Lung (tissue), 12 donors: Measurements from ENCODE around the gene SPPL2A. TPM values are rescaled to one million over a fixed set of nuclear protein-coding genes. Genes with fewer than 3 reads are reported as not detected.

ENCODE experiments used
- ATAC-seq: fragments of 200-7000 bp; cut with Tn5 transposase; one replicate; pipeline ENCODE4 v1.9.1; 2020; ENCODE audit warnings: moderate number of reproducible peaks; ENCODE audit not compliant: insufficient read depth, low FRiP score
- DNase-seq, 3 donors: peaks; one replicate each; pipeline ENCODE4 v3.0.0-alpha.2; 2013 to 2017
- H3K27ac ChIP-seq, 2 donors: one replicate each; pipeline ENCODE4 v1.5.1; 2013; ENCODE audit warnings: mild to moderate bottlenecking in 2 of 2, moderate library complexity in 2 of 2, control low read depth in 1 of 2, inconsistent platforms in 1 of 2, low read depth in 1 of 2, low read length in 1 of 2
- H3K27me3 ChIP-seq, 3 donors: one replicate each; pipeline ENCODE4 v1.5.1; 2013; ENCODE audit warnings: low read length in 2 of 3; ENCODE audit not compliant: control insufficient read depth in 3 of 3, insufficient read depth in 3 of 3
- H3K36me3 ChIP-seq, 4 donors: one replicate each; pipeline ENCODE4 v1.5.1; 2013; ENCODE audit warnings: low read length in 4 of 4, mild to moderate bottlenecking in 1 of 4, moderate library complexity in 1 of 4; ENCODE audit not compliant: control insufficient read depth in 4 of 4, insufficient read depth in 4 of 4
- H3K4me1 ChIP-seq, 5 donors: one replicate each; pipeline ENCODE4 v1.5.1; 2013; ENCODE audit warnings: low read length in 5 of 5, mild to moderate bottlenecking in 2 of 5, moderate library complexity in 1 of 5; ENCODE audit not compliant: control insufficient read depth in 5 of 5, insufficient read depth in 5 of 5
- H3K4me3 ChIP-seq: one replicate; pipeline ENCODE4 v1.5.1; 2013; ENCODE audit warnings: mild to moderate bottlenecking, control low read depth, moderate library complexity
- H3K9ac ChIP-seq, 2 donors: one replicate each; pipeline ENCODE4 v1.5.1; 2013; ENCODE audit warnings: low read length in 2 of 2, control low read depth in 1 of 2; ENCODE audit not compliant: insufficient read depth in 1 of 2
- H3K9me3 ChIP-seq, 4 donors: one replicate each; pipeline ENCODE4 v1.5.1; 2013; ENCODE audit warnings: low read length in 3 of 4, mild to moderate bottlenecking in 1 of 4, moderate library complexity in 1 of 4; ENCODE audit not compliant: control insufficient read depth in 4 of 4, insufficient read depth in 3 of 4
- CTCF ChIP-seq: IDR thresholded peaks from 2 replicates; pipeline ENCODE4 v1.5.1; 2012; ENCODE audit warnings: mild to moderate bottlenecking; ENCODE audit errors: control extremely low read depth, extremely low read depth
- WGBS, 2 donors: extraction: QIAGEN DNeasy Blood & Tissue Kit; methylation state at CpG; one replicate each; pipeline ENCODE4 v1.1.7; 2013; 5-methylcytosine and 5-hydroxymethylcytosine counted together
- polyA plus RNA-seq, 2 donors: library from polyadenylated mRNA; stranded (reverse); fragments of 200-250 nt; gene quantifications; one replicate each; pipeline ENCODE4 v1.2.1, GENCODE V29; 2013
- total RNA-seq, 2 donors: library from RNA; depleted of rRNA in 1 of 2; stranded (reverse); fragments of >200 nt in 1 of 2; gene quantifications; one replicate each; pipeline ENCODE4 v1.2.1, GENCODE V29; 2014 to 2021
- donor health status: control.
- donor health status: control.
- donor health status: Bipolar disorder and iron deficiency.
- donor health status: healthy.
- donor health status: DM: yes; HTN: yes; CAD: no.

SPPL2A gene
- total and polyA plus RNA-seq, 4 donors = 36.3 to 147 (median 124) TPM

- no peak overlapping the region for H3K9ac ChIP-seq
- 69 to 83% methylated on average over 1 of the region's 1 CpG for WGBS, 2 donors
- H3K4me3 ChIP-seq = no peak overlapping the region
- peak; percentile 20 to 79 (median 46) for DNase-seq
- no peak for TF ChIP-seq CTCF
- H3K9me3 ChIP-seq = no peaks in the 10 kb centered on the region
- no peaks in the 10 kb centered on the region for H3K27me3 ChIP-seq
- H3K4me1 ChIP-seq = no peaks in the 10 kb centered on the region
- no peak for ATAC-seq
- H3K36me3 ChIP-seq = no peaks in the 10 kb centered on the region
- no peak overlapping the region for H3K27ac ChIP-seq
These were observed 32.4 kb upstream of the SPPL2A start for GRCh38 chr15:50797926-50798325.

GRCh38 chr15:50791486-50791885, 26.0 kb upstream of the SPPL2A start:
- ATAC-seq (no peak), DNase-seq (no peak)
- no peak overlapping the region for H3K4me3 ChIP-seq
- H3K4me1 ChIP-seq = no peaks in the 10 kb centered on the region
- WGBS, 2 donors = 93 to 95% methylated on average over 4 of the region's 4 CpGs
- no peaks in the 10 kb centered on the region for H3K36me3 ChIP-seq
- no peaks in the 10 kb centered on the region for H3K9me3 ChIP-seq
- no peak for TF ChIP-seq CTCF
- H3K27ac ChIP-seq = no peak overlapping the region
- no peak overlapping the region for H3K9ac ChIP-seq
- H3K27me3 ChIP-seq = no peaks in the 10 kb centered on the region

GRCh38 chr15:50790778-50791453, 25.4 kb upstream of the SPPL2A start:
- H3K27ac ChIP-seq = no peak overlapping the region
- no peak overlapping the region for H3K9ac ChIP-seq
- no peaks in the 10 kb centered on the region for H3K9me3 ChIP-seq
- no peaks in the 10 kb centered on the region for H3K4me1 ChIP-seq
- ATAC-seq = no peak
- 88 to 93% methylated on average over 7 of the region's 7 CpGs for WGBS, 2 donors
- no peak overlapping the region for H3K4me3 ChIP-seq
- no peaks in the 10 kb centered on the region for H3K27me3 ChIP-seq
- no peak for DNase-seq
- no peak for TF ChIP-seq CTCF
- no peaks in the 10 kb centered on the region for H3K36me3 ChIP-seq

- Histone ChIP-seq H3K36me3 (no peaks in the 10 kb centered on the region), H3K9ac (no peak overlapping the region), H3K9me3 (no peaks in the 10 kb centered on the region), H3K27ac (no peak overlapping the region), H3K4me3 (no peak overlapping the region), H3K27me3 (no peaks in the 10 kb centered on the region), H3K4me1 (peaks cover 0 to 2% (median 0%) of the 10 kb centered on the region in 5 donors)
- TF ChIP-seq CTCF = no peak
- DNase-seq (no peak), ATAC-seq (no peak)
- 63 to 76% methylated on average over 3 of the region's 3 CpGs for WGBS, 2 donors
These were observed 21.4 kb upstream of the SPPL2A start for GRCh38 chr15:50786871-50787270.
